Measurements from ENCODE around the gene IRS1. TPM values are rescaled to one million over a fixed set of nuclear protein-coding genes. Genes with fewer than 3 reads are reported as not detected.
A peak's percentile ranks its signal among the peaks of the same experiment; 100 is the strongest.

The IRS1 gene
- polyA plus RNA-seq, 5 donors, result 30.0 to 40.5 (median 33.3) TPM

DNA sequence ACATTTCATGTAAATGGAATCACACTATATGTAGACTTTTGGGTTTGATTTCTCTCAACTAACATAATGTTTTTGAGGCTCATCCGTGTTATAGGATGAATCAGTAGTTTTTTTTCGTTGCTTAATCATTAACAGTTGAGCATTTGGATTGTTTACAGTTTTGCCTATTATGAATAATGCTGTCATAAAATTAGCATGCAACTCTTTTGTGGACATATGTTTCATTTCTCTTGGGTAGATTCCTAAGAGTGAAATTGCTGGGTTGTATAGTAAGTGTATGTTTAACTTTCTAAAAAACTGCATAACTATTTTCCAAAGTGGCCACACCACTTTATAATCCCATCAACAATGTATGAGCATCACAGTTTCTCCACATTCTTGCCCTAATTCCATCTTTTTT is 28.6 kb upstream of the IRS1 start:
- no peak for DNase-seq

DNA sequence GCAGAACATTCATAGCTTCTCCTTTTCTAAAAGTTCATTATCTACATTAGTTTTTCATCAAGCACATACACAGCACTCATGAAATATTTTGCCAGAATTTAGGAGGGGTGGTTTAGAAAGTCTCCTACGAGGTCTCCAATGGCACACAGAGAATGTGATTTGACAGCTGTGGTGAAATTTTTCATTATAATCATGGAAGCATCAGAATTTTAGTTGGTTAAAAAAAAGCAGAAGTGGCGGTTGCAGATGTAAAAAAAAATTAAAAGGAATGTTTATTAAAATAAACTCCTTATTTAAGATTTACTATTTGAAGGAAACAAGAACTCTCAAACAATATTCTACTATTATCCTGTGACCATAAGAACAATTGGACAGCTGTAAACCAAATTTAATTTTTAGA is 25.4 kb upstream of the IRS1 start:
- no peak for DNase-seq

GRCh38 chr2:226818930-226819329 is 19.3 kb upstream of the IRS1 start:
- no peak for DNase-seq

DNA sequence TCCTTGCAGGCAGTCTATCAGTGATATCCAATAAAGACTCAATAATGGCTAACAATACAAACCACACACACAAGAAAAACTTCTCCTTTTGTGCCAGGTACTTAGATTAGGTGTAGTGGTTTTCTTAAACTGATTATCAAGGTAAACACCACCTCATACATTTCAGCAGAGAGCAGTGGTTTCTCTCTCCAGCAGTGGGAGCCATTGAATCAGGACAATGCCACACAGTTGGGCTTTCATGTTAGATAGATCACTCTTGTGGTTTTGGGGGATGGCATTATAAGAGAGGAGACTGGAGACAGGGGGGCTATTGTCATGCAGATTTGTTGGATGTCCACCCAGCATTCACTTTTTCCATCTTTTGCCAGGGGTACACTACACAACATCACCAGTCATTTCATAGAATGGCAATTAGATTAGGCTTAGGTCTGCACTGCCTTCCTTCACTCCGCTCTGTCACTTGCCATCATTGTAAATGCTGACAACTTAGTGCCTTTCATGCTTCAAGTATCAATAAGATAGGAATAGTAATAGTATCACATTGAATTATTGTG is 13.6 kb upstream of the IRS1 start:
- no peak for DNase-seq

DNA sequence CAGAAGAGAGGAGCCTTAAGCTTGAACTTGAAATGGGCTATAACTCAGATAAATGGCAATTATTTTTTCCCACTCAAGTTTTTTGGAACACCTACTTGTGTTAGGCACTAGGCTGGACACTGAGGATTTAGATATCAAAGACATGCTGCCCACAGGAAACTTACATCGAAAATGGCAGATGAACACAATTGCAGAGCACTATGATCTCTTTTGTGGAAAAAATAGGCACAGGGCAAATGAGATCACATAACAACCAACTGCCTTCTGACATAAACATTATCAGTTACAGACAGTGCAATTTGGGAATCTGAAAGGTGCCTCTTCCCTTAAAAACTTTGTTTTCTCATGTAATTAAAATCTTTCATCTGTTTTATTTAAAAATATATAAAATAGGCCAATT is 3.8 kb upstream of the IRS1 start:
- DNase-seq, result no peak

- peak in 1 of 2 donors; percentile 72 for DNase-seq
Observed at GRCh38 chr2:226802573-226802972, 3.0 kb upstream of the IRS1 start.

DNA sequence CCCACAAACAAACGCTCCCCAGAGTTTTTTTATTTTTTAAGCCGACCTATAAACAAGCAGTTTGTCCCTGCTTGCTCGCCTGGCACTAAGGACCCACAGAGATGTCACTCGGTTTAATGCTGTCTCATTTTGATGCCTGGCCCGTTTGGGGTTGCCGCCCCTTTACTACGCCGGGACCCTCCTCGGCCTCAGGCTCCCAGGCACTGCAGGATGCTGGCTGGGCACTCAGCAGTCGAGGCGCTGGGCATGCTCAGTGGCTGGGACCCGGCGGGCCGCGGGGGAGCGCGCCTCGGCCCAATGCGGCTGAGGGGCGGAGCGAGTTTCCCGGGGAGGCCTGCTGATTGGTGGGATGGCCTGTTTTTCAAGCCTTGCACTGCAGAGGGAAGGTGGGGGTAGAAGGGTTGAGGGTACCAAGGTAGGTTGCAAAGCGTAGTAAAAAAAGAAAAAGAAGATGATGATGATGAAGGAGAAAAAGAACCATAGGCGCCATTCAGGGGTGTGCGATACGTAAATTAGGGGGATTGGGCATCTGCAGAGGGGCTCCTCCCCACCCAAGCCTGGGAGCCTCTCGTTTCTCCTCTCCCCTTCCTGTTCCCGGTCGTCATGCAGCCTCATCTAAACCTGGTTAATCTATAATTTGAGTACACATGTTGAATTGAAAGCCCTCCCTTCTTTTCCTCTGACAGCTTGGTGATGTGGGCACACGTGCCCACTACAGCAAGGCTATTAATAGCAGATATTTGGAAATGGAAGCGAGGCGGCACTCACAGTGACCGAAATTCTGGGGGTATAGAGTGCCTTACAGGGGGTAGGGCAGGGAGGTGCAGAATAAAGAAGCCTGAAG is 1.5 kb upstream of the IRS1 start:
- peak; percentile 87 to 89 for DNase-seq

GRCh38 chr2:226799976-226800940 is 638 bp upstream of the IRS1 start:
- no peak for DNase-seq

GRCh38 chr2:226798422-226799210 is 1.0 kb downstream of the IRS1 start:
- peak in 1 of 2 donors; percentile 70 for DNase-seq

DNA sequence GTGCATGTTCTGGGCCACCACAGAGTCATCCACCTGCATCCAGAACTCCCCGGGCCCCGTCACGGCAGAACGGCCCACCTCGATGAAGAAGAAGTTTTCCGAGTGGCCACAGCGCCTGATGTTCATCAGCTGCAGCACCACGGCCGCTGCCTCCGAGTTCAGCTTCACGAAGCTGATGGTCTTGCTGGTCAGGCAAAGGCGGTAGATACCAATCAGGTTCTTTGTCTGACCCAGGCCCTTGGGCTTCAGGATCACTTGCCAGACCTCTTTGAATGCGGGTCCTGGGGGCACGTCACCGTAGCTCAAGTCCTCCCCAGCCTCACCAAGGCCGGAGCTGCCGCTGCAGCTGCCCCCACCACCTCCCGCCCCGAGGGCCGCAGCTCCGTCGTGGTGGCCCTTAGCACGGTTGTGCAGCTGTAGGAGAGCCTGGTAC is 1.6 kb downstream of the IRS1 start:
- no peak for DNase-seq

- DNase-seq, result no peak
Observed at GRCh38 chr2:226797289-226797988, 2.2 kb downstream of the IRS1 start.

GRCh38 chr2:226796840-226797288 is 2.8 kb downstream of the IRS1 start:
- peak in 1 of 2 donors; percentile 68 for DNase-seq

DNA sequence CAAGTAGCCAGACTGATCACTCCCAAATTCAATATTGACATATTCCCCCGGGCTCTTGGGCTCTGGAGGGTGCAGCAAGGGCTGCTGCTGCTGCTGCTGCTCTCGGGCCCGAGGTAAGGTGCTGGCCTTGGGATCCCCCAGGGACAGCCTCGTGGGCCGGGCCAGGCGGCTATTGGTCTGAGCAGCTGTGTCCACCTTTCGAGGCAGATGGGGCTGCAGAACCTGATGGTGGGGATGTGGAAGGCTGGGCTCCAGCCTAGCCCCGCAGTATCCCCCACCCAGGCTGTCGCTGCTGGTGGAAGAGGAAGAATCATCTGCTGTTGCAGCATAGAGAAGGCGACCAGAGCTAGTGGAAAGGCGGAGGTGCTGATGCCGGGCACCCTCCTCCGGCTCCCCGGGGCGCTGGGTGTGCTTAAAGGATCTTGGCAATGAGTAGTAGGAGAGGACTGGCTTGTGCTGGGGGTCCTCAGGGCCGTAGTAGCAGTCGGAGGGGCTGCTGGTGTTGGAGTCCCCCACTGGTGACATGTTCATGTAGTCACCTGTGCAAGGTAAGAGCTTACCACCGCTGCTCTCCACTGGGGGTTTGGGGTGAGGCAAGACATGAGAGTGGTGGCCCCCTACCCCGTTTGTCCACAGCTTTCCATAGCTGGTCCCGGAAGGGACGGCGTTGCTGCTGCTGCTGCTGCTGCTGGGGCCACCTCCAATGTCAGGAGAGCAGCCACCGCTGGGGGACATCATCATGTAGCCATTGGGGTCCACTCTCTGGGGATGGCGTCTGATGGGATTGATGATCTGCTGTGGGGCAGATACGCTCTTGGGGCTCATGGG is 3.4 kb downstream of the IRS1 start:
- DNase-seq, result no peak

DNA sequence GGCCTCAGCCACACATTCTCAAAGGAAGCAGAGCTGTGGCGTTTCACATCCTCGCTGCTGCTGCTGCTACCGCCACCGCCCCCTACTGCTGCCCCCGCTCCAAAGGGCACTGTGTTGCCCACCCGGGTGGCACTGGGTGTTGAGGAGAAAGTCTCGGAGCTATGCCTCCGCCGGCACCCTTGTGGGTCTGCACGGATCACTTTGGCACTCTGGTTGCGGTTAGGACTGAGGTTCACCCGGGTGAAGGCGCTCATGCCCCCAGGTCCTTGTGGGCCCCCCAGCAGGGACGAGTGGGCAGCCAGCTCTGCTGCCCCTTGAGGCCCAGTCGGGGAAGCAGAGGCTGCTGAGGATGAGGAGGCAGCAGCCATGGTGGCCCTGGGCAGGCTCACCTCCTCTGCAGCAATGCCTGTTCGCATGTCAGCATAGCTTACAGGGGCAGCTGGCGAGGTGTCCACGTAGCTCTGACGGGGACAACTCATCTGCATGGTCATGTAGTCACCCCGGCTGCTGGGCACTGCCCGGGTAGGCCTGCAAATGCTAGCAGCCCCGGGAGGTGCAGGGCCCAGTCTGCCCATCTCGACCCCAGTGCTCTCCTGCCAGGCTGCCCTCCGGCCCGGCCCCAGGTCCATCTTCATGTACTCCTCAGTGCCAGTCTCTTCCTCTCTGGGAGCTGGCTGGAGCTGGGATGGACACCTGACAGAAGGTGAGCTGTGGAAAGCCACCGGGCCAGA is 4.2 kb downstream of the IRS1 start:
- DNase-seq, result no peak

- DNase-seq, result peak in 1 of 2 donors; percentile 49
Observed at GRCh38 chr2:226794751-226795171, 4.9 kb downstream of the IRS1 start.

GRCh38 chr2:226794196-226794661 is 5.4 kb downstream of the IRS1 start:
- DNase-seq, result no peak

DNA sequence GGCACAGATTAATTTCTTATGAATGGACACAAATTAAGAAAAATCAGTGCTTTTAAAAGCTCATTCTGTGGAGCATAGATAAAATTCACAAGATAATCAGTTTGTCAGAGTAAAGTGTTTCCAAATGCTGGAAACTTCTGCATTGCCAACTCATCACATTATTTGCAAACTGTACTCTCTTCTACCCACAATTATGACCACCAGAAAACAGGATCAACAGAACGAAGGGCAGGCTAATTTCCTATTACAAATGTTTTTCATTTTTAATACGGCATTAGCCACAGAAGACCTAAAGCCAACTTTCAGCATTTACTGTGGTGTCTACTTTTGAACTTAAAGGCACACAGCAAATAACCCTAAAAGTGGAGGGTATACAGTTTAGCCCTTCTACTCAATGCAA is 6.0 kb downstream of the IRS1 start:
- no peak for DNase-seq

DNA sequence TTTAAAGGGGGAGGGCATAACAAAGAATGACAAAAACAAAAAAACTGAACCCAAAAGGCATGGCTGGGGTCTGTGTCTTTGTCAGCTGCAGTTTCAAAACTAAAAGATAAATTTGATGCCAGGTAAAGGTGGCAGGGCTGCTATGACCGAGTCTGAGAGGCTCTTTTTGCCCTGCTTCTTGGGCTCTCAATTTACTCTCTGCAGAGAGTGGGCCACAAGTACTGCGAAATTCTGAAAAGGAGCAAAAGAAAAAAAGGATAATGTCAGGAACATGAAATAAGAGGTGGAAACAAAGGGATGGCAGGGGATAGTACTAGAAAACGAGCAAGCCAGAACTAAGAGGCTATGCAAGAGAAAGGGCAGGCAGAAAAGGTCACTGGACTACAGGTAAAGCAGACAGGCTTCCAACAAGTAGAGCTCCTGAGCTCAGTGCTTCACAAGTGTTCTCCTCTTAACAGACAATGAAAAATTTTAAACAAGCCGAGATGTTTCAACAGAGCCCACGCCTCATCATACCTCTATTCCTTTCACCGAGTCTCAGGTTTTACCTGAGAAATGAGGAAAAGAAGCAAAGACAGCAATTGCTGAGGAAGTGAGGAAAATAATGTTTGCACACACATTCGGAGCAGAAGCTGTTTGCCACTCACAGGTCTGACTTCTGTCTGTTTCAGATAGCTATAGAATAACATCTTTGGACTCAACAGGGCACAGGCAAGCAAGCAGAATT is 7.3 kb downstream of the IRS1 start:
- no peak for DNase-seq

Measured in right lung (tissue), 5 donors.